ENCODE measurements around the gene DENND1B.
"Not testable (repeated sequence)": the region's sequence is repeated elsewhere in the genome, so short reads cannot be mapped to it uniquely, and the experiment has no call there.

DENND1B gene

DNA sequence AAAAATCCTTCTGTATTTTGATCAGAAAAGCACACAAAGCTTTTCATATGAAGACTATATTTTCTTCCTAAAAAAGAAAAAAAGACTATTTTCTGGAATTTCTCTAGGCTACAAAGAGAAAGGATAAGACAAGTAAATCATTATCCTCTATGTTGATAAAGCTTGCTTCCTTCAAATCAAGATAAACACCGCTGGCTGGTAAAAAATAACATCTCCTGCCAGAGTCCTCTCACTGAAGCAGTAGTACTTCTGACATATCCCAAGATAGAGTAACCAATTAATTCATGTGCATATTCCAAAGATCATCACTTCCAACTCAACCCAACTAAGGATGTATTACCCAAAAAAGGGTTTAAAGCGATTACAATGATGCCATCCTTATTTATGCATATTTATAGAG lies 34.3 kb downstream of the DENND1B start:
- FAIRE-seq: no peak

GRCh38 chr1:197738927-197739326 lies 36.4 kb downstream of the DENND1B start:
- no peak for FAIRE-seq

- FAIRE-seq: no peak
Measured at GRCh38 chr1:197737916-197738315, 37.4 kb downstream of the DENND1B start.

GRCh38 chr1:197736685-197737084 lies 38.6 kb downstream of the DENND1B start:
- no peak for FAIRE-seq

GRCh38 chr1:197735461-197735860 lies 39.8 kb downstream of the DENND1B start:
- no peak for FAIRE-seq

DNA sequence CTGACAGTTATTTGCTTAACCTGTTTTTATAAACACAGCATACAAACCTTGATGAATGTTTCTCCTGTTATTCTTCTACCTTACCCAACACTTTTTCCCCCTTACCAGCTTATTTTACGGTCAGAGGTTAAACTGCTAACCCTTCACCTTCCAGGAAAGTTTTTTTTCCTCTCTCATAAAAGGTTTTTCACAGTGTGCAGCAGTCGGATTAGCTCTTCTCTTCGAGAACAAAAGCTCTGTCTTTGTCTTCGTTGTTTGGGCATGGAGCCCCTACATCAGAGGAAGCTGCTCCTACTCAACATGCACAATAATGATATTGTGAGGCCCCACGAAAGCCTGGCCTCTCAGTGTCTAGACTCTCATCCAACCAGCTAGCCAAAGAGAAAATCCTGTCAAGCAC lies 42.0 kb downstream of the DENND1B start:
- no peak for FAIRE-seq

DNA sequence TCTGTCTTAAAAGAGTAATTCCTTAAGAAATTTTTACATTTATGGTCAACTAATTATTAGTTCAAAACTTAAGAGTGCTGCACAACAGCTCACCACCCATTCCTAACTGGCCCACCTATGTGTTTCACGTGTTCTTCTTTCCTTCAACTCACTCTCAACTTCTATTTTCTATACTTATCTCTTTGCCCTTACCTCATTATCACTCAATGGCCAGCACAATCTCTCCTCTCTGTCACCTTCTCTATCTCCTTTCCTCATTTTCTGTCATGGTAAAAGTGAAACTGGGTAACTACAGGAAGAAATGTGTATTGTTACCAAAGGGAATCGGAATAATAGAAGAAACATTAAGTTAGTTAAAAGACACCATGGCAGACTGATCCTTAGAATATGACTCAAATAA lies 43.1 kb downstream of the DENND1B start:
- no peak for FAIRE-seq

GRCh38 chr1:197731449-197731848 lies 43.8 kb downstream of the DENND1B start:
- no peak for FAIRE-seq

DNA sequence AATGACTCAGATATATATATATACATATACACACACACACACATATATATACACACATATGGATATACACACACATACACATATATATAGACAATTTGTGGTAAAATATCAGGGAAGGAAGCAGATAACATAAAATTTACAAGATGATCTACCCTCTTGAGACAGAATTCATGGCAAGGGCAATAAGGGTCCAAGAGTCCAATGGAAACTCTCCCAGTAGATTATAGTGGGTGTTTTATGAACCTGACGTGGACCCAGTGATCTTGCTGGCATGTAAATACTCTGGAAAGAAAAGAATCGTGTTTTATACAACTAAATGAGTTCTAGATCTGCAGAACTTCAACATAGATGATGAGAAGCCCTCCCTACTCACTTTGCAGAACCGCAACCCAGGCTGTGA lies 49.3 kb downstream of the DENND1B start:
- FAIRE-seq: no peak

GRCh38 chr1:197725044-197725443 lies 50.2 kb downstream of the DENND1B start:
- no peak for FAIRE-seq

DNA sequence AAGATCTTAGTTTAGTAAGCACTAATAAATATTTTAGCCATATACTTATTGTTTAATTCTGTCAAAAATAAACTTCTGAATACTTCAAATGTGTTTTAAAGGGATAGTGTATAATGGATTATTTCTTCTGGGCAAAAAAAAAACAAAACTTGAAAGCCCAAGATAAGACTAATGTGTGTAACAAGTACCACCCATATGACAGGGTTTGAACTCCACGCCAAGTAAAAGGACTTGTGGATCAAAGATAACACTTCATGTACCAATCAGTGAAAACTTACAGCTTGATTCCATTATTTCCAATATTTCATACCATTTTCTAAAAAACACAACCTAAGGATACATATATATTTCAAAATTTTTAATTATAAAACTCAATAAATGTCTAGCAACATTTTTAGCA lies 59.5 kb downstream of the DENND1B start:
- no peak for FAIRE-seq

DNA sequence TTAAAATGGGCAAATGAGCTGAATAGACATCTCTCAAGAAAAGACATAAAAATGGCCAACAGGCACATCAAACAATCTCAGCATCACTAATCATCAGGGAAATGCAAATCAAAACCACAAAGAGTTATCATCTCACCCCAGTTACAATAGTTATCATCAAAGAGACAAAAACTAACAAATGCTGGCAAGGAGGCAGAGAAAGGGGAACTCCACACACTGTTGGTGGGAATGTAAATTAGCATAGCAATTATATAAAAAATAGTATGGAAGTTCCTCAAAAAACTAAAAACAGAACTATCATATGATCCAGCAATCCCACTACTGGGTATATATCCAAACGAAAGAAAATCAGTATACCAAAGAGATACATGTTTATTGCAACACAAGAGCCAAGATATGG lies 68.7 kb downstream of the DENND1B start:
- FAIRE-seq: no peak

GRCh38 chr1:197705941-197706340 lies 69.3 kb downstream of the DENND1B start:
- FAIRE-seq: no peak

- FAIRE-seq: not testable (repeated sequence)
Measured at GRCh38 chr1:197700688-197701087, 74.6 kb downstream of the DENND1B start.

DNA sequence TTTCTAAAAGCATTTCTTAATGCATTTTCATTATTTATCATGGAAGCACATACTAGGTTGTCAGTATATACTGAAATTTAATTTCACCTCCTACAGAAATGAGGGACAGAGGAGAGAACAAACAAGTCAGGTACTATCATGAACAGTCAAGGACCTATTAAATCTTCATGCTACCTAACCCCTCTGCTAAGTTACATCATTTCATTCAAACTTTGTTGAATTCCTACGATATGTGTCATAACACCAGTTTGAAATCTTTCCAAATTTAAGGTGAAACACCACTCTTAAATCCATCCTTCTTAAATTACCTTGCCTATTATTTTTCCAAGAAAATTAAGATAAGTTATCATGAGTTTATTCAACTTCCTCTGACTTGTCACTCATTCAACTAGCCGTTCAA lies 78.9 kb downstream of the DENND1B start:
- FAIRE-seq: peak; percentile 37

DNA sequence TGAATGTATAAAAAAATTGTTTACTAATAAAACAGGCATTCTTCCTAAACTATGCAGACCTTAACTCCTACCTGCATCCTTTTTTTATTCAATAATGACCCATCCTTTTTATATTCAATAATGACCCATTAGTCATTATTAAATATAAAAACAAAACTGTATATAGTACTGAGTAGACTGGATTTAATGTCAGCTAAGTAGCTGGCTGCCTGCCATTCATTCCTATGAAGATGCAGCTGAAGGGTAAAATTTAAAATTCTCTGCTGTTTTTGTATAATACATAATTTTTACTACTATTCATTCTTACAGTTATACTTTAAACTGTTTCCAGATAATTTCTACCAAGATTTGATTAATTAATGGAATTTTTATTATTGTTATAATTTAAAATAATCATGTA lies 79.3 kb downstream of the DENND1B start:
- no peak for FAIRE-seq

GRCh38 chr1:197692965-197693364 lies 82.3 kb downstream of the DENND1B start:
- peak; percentile 90 for FAIRE-seq

GRCh38 chr1:197691816-197692215 lies 83.5 kb downstream of the DENND1B start:
- no peak for FAIRE-seq

DNA sequence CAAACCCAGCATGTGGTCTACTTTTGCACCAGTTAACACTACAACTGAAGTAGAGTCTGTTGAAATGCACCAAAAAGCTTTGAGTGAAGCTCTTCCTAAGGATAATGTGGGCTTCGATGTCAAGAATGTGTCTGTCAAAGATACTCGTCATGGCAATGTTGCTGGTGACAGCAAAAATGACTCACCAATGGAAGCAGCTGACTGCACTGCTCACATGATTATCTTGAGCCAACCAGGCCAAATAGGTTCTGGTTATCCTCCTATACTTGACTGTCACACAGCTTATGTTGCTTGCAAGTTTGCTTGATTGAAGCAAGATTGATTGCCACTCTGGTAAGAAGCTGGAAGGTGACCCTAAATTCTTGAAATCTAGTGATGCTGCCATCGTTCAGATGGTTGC lies 85.2 kb downstream of the DENND1B start:
- FAIRE-seq: no peak

GRCh38 chr1:197688233-197688632 lies 87.0 kb downstream of the DENND1B start:
- no peak for FAIRE-seq

GRCh38 chr1:197686702-197687355 lies 88.5 kb downstream of the DENND1B start:
- no peak for FAIRE-seq

DNA sequence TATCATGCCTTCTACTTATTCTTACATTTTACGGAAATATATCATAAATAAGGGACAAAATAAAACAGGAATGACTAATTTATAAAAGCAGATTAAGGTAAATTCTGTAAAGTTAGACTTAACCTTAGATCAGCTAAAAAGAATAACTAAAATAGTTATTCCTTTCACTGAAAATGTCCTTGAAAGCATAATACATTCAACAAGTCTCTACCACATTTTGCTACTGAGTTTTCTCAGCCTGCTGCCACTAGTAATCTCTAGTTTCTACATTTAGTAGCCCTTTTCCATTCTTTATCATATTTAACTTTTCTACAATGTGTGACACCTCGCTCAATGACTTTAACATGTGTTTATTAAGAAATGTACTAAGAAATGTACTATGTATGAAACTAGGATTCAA lies 89.0 kb downstream of the DENND1B start:
- no peak for FAIRE-seq

- FAIRE-seq: no peak
Measured at GRCh38 chr1:197685785-197686184, 89.5 kb downstream of the DENND1B start.

- no peak for FAIRE-seq
Measured at GRCh38 chr1:197683895-197684553, 91.3 kb downstream of the DENND1B start.

DNA sequence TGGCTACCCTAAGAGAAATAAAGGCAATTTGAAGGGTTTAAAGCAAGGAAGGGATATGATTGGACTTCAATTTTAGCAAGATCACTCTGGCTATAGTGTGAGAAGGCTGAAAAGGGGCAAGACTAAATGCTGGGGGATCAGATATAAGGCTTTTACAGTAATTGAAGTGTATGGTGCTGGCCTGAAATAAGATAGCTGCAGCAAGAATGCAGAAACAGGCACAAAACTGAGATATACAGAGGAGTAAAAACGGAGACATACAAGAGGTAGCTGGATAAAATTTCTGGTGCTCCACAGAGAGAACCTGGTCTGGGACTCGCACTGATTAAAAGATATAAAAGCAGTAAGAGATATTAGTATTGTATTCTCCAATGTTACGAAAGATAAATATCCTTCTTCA lies 92.0 kb downstream of the DENND1B start:
- no peak for FAIRE-seq
